OCI-LY1 (cell line): ENCODE results near the gene KCNN3.

Source experiments
- CTCF ChIP-seq: fragments of 200-600 bp; sonication (generic), shearing (Covaris generic); IDR thresholded peaks from 2 replicates; pipeline ENCODE4 v1.5.1; 2017; ENCODE audit warnings: mild to moderate bottlenecking, antibody characterized with exemption, low read length, moderate library complexity, mixed read lengths
- EZH2 ChIP-seq: fragments of 200-600 bp; sonication (generic), shearing (Covaris generic); IDR thresholded peaks from 2 replicates; pipeline ENCODE4 v1.8.0; 2017; ENCODE audit warnings: borderline replicate concordance, mixed run types, mild to moderate bottlenecking, antibody characterized with exemption, low read length, moderate library complexity, mixed read lengths

- TF ChIP-seq CTCF (no peak), EZH2 (no peak)
These were observed 38.6 kb downstream of the KCNN3 start for GRCh38 chr1:154831462-154831861.
